ENCODE data around the gene MAPT.

- no peak for TF ChIP-seq CTCF (conservative IDR thresholded peaks at IDR 0.05; ENCODE audit: low read depth, low read length)
- TF ChIP-seq EZH2 (IDR thresholded peaks at IDR 0.05; ENCODE audit: borderline replicate concordance, low read depth, low read length, poor library complexity, severe bottlenecking) = no peak
Measured at GRCh38 chr17:45993962-45994627, 99.7 kb downstream of the MAPT start.

All from A673 (cell line).